Inferior parietal cortex (tissue), 1 donor: Measurements from ENCODE around the gene GAN.
"Not testable (repeated sequence)": the region's sequence is repeated elsewhere in the genome, so short reads cannot be mapped to it uniquely, and the experiment has no call there.

Source experiments
- DNase-seq: peaks from one replicate; pipeline ENCODE4 v3.0.0-alpha.2; 2016; ENCODE audit errors: extremely low spot score

GAN gene

GRCh38 chr16:81399909-81400308 is 85.1 kb downstream of the GAN start:
- DNase-seq: no peak

- DNase-seq: no peak
Observed at GRCh38 chr16:81401035-81401950, 86.5 kb downstream of the GAN start.

GRCh38 chr16:81403208-81403600 is 88.4 kb downstream of the GAN start:
- DNase-seq: no peak

GRCh38 chr16:81403601-81404391 is 89.0 kb downstream of the GAN start:
- peak; percentile 84 for DNase-seq

- not testable (repeated sequence) for DNase-seq
Observed at GRCh38 chr16:81405002-81405401, 90.2 kb downstream of the GAN start.

- no peak for DNase-seq
Observed at GRCh38 chr16:81405702-81406113, 90.9 kb downstream of the GAN start.

- no peak for DNase-seq
Observed at GRCh38 chr16:81408409-81408950, 93.7 kb downstream of the GAN start.

- no peak for DNase-seq
Observed at GRCh38 chr16:81409016-81409556, 94.3 kb downstream of the GAN start.

- no peak for DNase-seq
Observed at GRCh38 chr16:81410643-81411293, 96.0 kb downstream of the GAN start.

GRCh38 chr16:81413245-81413990 is 98.7 kb downstream of the GAN start:
- DNase-seq: no peak

GRCh38 chr16:81415751-81416150 is 101.0 kb downstream of the GAN start:
- DNase-seq: no peak

GRCh38 chr16:81416749-81417148 is 102.0 kb downstream of the GAN start:
- DNase-seq: no peak

GRCh38 chr16:81417210-81417609 is 102.4 kb downstream of the GAN start:
- no peak for DNase-seq

GRCh38 chr16:81419806-81420205 is 105.0 kb downstream of the GAN start:
- DNase-seq: no peak

GRCh38 chr16:81421126-81421525 is 106.4 kb downstream of the GAN start:
- no peak for DNase-seq

GRCh38 chr16:81421536-81421935 is 106.8 kb downstream of the GAN start:
- no peak for DNase-seq

GRCh38 chr16:81422153-81422552 is 107.4 kb downstream of the GAN start:
- DNase-seq: not testable (repeated sequence)

GRCh38 chr16:81424771-81425170 is 110.0 kb downstream of the GAN start:
- DNase-seq: no peak

- no peak for DNase-seq
Observed at GRCh38 chr16:81427219-81427618, 112.5 kb downstream of the GAN start.

- no peak for DNase-seq
Observed at GRCh38 chr16:81429045-81429521, 114.3 kb downstream of the GAN start.
